AG09319 (cell line): ENCODE results near the gene ARHGEF6.

Source experiments
- DNase-seq: peaks from one replicate; pipeline ENCODE4 v3.0.0-alpha.2; 2010; ENCODE audit warnings: low read depth; ENCODE audit errors: extremely low read depth
- CTCF ChIP-seq: IDR thresholded peaks from 2 replicates; pipeline ENCODE4 v1.5.1; 2011; ENCODE audit warnings: low read depth, mild to moderate bottlenecking, inconsistent platforms, low read length, moderate library complexity

The ARHGEF6 gene

GRCh38 chrX:136658151-136658550, 122.6 kb downstream of the ARHGEF6 start:
- TF ChIP-seq CTCF: no peak
- DNase-seq: no peak

DNA sequence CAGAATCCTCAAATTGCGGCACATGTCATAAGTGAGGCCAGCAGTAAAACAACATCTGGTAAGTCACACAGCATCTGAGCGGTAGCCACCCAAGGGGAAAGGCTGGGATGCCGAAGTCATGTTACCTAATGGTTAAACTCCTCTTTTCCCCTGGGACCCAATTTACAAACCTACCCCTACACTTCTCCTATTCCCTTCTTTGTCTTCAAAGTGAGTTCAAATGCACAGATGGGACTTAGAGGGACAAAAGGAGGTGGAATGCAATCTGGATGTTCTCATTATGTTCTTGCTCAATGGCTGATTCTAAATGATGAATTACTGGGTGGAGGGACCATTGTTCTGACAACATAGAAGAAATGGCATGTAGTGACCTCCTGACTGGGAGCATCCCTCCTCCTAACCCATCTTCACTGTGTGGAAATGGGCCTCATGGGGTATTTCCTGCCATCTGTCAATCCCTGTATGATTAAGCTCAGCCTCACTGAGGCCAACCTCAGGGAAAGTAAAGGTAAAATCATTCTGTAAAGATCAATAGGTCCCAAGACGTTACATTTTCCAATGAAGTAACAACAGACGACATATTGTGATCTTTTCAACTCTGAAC, 124.3 kb downstream of the ARHGEF6 start:
- no peak for DNase-seq
- TF ChIP-seq CTCF: no peak

DNA sequence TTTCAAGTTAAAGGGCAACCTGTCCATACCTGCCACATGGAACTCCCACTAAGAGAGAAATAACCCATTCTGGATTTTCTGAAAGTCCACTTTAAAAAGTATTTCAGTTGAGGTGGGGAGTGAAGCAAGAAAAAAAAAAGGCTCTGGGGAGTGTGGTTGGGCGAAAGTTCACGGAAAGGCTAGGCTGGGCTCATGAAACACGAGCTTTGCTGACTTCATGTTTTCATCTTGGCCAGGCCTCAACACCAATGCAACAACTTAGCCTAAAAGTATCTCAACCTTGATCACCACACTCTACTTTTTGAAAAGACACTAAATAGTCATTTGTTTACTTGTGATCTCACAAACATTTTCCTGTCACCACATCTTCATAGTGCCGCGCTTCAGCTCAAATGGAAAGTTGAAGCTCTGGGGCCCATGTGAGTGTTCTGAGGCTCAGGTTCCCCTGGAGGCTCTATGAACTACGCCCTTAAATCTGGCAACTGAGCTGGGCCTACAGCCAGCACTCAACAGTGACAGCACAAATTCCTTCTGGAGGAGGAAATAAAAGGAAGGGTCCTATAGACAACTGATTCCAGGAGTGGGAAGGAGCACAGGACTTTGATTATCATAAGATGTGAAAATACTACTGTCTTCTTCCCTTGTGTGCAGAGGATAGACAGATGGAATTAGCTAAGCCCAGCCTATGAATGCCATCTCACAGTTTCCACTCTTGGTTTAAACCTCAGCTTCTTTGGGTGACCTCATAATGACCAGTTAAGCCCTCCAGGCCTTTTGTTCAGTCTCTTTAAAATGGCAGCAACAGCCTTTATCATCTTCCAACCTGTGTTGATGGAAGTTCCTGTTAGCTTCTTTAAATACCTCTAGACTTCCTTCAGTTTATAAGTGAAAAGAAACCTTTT, 127.7 kb downstream of the ARHGEF6 start:
- no peak for DNase-seq
- TF ChIP-seq CTCF: no peak

DNA sequence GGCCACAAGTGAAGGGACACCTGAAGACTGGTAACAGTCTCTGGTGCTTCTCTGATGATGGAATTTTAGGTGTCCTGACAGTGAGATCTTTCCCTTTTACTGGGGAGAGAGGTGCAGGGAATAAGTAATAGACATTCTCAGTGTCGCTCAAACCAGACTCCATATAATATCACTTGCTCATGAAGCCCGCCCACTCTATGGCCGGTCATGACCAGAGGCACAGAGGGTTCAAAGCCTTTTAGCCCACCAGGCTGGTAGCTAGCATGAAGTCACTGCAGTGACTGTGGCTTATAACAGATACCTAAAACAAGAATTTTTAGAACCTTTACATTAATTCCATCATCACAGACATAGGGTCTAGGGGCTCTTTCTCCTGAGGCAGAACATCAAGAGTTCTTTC, 129.9 kb downstream of the ARHGEF6 start:
- no peak for DNase-seq
- TF ChIP-seq CTCF: no peak

GRCh38 chrX:136647677-136648360, 132.9 kb downstream of the ARHGEF6 start, which contains the start of gene CD40LG:
CD40LG (plus strand) TSS chrX:136648158; CDS start chrX:136648249, 91 bp downstream.
- TF ChIP-seq CTCF: no peak
- DNase-seq: no peak

DNA sequence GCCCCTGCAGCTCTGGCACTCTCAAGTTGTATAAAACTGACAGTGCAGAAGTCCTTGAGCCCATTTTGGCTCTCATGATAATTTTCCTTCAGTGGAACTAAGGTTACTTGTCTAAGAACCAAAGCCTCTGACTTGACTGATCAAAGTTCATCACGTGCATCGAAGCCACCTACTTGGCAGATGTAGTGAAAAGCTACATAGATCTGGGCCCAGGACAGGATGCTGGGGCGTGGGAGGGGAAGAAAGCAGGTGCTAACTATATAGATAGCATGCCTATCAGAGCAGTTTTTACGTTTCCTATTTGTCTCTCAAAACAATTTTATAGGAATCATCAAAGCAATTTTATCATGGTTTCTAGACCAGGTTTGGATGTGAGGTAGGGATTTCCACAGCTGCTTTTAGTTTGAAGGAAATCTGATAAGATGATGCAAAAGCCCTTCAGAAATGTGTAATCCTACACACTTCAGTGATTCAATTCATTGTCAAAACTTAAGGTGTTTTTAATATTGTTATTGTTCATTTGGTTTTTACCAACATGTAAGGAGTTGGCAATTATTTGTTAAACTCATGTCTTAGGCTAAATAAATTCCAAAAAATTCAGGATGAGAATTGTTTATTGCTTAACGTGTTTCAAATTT, 134.0 kb downstream of the ARHGEF6 start:
- no peak for TF ChIP-seq CTCF
- DNase-seq: no peak
